ENCODE data around the gene SULT4A1.

GRCh38 chr22:43892183-43892894 is 30.0 kb upstream of the SULT4A1 start:
- TF ChIP-seq CTCF (IDR thresholded peaks at IDR 0.05; ENCODE audit: insufficient read depth, low read length, poor library complexity, severe bottlenecking) (no peak), EZH2phosphoT487 (conservative IDR thresholded peaks at IDR 0.05; ENCODE audit: low read length) (no peak)

Measured in SU-DHL-6 (cell line).